Nephron progenitor cell (in vitro differentiated cells): ENCODE results near the gene GCSAM.

Experiments
- DNase-seq: peaks from one replicate; pipeline ENCODE4 v3.0.0; 2021
- H3K27ac Mint-ChIP-seq: 2 replicates; pipeline ENCODE4 v1.8.0; 2021; ENCODE audit warnings: mild to moderate bottlenecking, moderate library complexity, mixed read lengths
- H3K27me3 Mint-ChIP-seq: 2 replicates; pipeline ENCODE4 v1.8.0; 2021; ENCODE audit warnings: mild to moderate bottlenecking, low read depth, mixed read lengths; ENCODE audit not compliant: poor library complexity
- H3K36me3 Mint-ChIP-seq: 2 replicates; pipeline ENCODE4 v1.8.0; 2021; ENCODE audit warnings: low read depth, mixed read lengths
- H3K4me1 Mint-ChIP-seq: 2 replicates; pipeline ENCODE4 v1.8.0; 2021; ENCODE audit warnings: mixed read lengths
- H3K4me3 Mint-ChIP-seq: 2 replicates; pipeline ENCODE4 v1.8.0; 2021; ENCODE audit warnings: mild to moderate bottlenecking, moderate library complexity, mixed read lengths
- H3K9me3 Mint-ChIP-seq: 2 replicates; pipeline ENCODE4 v1.8.0; 2021; ENCODE audit warnings: mild to moderate bottlenecking, moderate library complexity, mixed read lengths
- CTCF ChIP-seq: fragments of 200-600 bp; sonication (generic); IDR thresholded peaks from 2 replicates; pipeline ENCODE4 v1.5.0; 2021; ENCODE audit warnings: antibody characterized with exemption

The GCSAM gene

DNA sequence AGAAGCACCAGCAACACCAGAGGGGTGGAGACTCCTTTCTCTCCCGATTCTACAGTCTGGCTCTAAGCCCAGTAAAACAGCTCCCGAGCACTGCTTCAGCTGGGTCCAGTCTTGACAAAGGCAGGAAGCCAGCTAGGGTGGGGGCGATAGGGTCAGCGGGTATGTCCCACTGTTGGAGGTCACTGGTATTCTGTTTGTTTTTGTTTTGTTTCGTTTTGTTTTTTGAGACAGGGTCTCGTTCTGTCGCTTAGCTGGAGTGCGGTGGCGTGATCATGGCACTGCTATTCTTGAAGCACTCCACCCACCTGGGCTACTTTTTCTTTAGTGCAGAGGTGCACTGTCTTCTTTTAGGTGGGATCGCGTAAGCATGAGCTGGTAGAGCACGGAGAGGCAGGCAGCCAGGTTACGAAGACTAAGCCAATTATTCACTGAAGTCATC, 16.3 kb downstream of the GCSAM start:
- peaks cover 70% of the 10 kb centered on the region for H3K4me1 Mint-ChIP-seq
- H3K27ac Mint-ChIP-seq = peak overlapping the region; percentile 92
- H3K4me3 Mint-ChIP-seq = no peak overlapping the region
- DNase-seq = no peak
- no peaks in the 10 kb centered on the region for H3K27me3 Mint-ChIP-seq
- peaks cover 93% of the 10 kb centered on the region for H3K36me3 Mint-ChIP-seq
- no peaks in the 10 kb centered on the region for H3K9me3 Mint-ChIP-seq
- no peak for TF ChIP-seq CTCF

- TF ChIP-seq CTCF = no peak
- H3K4me1 Mint-ChIP-seq = peaks cover 73% of the 10 kb centered on the region
- H3K9me3 Mint-ChIP-seq = no peaks in the 10 kb centered on the region
- no peak overlapping the region for H3K4me3 Mint-ChIP-seq
- peak overlapping the region; percentile 91 for H3K27ac Mint-ChIP-seq
- peaks cover 95% of the 10 kb centered on the region for H3K36me3 Mint-ChIP-seq
- DNase-seq = no peak
- H3K27me3 Mint-ChIP-seq = no peaks in the 10 kb centered on the region
Measured at GRCh38 chr3:112115806-112116383, 17.2 kb downstream of the GCSAM start.

- H3K4me3 Mint-ChIP-seq = no peak overlapping the region
- DNase-seq = no peak
- H3K9me3 Mint-ChIP-seq = no peaks in the 10 kb centered on the region
- H3K4me1 Mint-ChIP-seq = peaks cover 69% of the 10 kb centered on the region
- H3K27ac Mint-ChIP-seq = peak overlapping the region; percentile 44
- no peak for TF ChIP-seq CTCF
- no peaks in the 10 kb centered on the region for H3K27me3 Mint-ChIP-seq
- H3K36me3 Mint-ChIP-seq = peaks cover 98% of the 10 kb centered on the region
Measured at GRCh38 chr3:112115161-112115739, 17.8 kb downstream of the GCSAM start.

DNA sequence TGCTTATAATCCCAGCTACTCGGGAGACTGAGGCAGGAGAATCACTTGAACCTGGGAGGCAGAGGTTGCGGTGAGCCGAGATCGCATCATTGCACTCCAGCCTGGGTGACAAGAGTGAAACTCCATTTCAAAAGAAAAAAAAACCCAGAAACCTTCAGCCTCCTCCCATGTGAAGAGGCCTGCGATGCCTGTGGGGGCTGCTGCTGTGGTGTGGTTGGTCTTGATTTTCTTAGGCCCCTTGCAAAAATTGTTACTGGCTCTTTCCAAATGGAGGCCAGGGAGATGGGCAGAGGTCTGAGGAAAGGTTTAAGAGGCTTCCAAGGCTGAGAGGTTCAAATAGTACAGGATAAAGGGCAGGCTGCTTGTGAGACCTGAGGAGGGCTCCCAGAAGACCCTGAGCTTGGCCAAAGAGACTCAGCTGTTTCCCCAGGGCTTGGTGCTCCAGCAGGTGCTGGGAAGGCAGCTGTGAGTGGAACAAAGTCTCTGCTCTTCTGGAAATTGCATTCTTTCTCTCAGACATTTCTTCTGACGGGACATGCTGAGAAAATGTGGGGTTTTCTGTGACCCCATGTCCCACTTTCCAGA, 18.4 kb downstream of the GCSAM start:
- no peak for TF ChIP-seq CTCF
- peaks cover 98% of the 10 kb centered on the region for H3K36me3 Mint-ChIP-seq
- H3K9me3 Mint-ChIP-seq = no peaks in the 10 kb centered on the region
- no peaks in the 10 kb centered on the region for H3K27me3 Mint-ChIP-seq
- H3K4me3 Mint-ChIP-seq = no peak overlapping the region
- H3K27ac Mint-ChIP-seq = peak overlapping the region; percentile 44
- no peak for DNase-seq
- peaks cover 66% of the 10 kb centered on the region for H3K4me1 Mint-ChIP-seq

DNA sequence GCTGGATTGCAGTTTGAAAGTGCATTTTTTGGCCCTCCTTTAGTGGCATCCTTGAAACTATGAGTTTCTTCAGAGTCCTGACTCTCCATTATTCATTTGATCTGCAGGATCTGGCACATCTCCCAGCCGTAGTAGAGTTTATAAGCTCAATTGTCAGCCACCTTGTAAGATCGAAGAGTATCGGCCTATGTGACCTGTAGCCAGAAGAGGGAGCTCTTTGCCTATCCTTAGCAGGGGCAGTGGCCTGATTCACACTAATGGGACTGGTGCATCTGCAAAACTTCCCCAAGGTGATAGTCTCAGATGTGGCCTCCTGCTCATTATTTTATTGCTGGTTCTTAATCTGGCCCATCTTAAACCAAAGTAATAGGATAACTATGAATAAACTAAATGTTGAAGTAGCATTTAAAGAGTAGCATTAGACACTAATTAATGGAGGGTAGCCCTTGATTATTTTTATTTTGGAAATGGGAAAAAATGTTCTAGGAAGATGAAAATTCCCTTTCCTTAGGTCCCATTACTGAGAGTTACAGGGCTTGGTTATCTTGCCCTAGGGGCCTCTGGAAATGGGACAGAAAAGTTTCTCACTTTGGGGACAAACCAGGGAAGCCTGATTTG, 21.2 kb downstream of the GCSAM start:
- peaks cover 94% of the 10 kb centered on the region for H3K36me3 Mint-ChIP-seq
- H3K4me3 Mint-ChIP-seq = no peak overlapping the region
- peak overlapping the region; percentile 29 for H3K27ac Mint-ChIP-seq
- no peaks in the 10 kb centered on the region for H3K27me3 Mint-ChIP-seq
- peaks cover 63% of the 10 kb centered on the region for H3K4me1 Mint-ChIP-seq
- peak; percentile 72 for TF ChIP-seq CTCF
- H3K9me3 Mint-ChIP-seq = no peaks in the 10 kb centered on the region
- DNase-seq = peak; percentile 45
